HepG2 (cell line): ENCODE measurements around the gene PRR20G. TPM values are rescaled to one million over a fixed set of nuclear protein-coding genes. Genes with fewer than 3 reads are reported as not detected.

Experiments used
- ATAC-seq: fragments of 200-7000 bp; cut with Tn5 transposase; 3 replicates; pipeline ENCODE4 v1.9.1; 2020; ENCODE audit warnings: mild to moderate bottlenecking, moderate library complexity
- BruUV-seq: library from RNA; stranded (reverse); fragments of 400-500 nt; replicated peaks from 2 replicates; lab custom pipeline; 2021; lab: Mats Ljungman, UMichigan
- CTCF ChIA-PET: fragments of 300-600 bp; formaldehyde crosslinking; extraction: SDS; loops from one replicate; lab custom pipeline; 2021; ENCODE audit warnings: low total read pairs, inconsistent platforms, low intra/inter-chr PET ratio; lab: Yijun Ruan, JAX
- POLR2A ChIA-PET: fragments of 350-600 bp; sonication (Branson Sonifier 250); formaldehyde crosslinking; loops from one replicate; lab custom pipeline; 2020; ENCODE audit warnings: antibody characterized with exemption, inconsistent platforms; lab: Yijun Ruan, JAX
- DNase-seq: peaks from one replicate; pipeline ENCODE4 v3.0.0-alpha.2; 2015; ENCODE audit warnings: low spot score
- FAIRE-seq: peaks from 3 replicates; lab custom pipeline; 2011; peaks lifted over from hg19 to GRCh38; lab: Jason Lieb, UNC
- H2AFZ ChIP-seq: one replicate; pipeline ENCODE4 v1.6.1; 2011; ENCODE audit warnings: low read length, inconsistent platforms
- H3K27ac ChIP-seq: fragments of 300-600 bp; 3 replicates; pipeline ENCODE4 v1.8.0; 2011; ENCODE audit warnings: mixed run types, mild to moderate bottlenecking, mixed read lengths, low read length, inconsistent platforms; ENCODE audit not compliant: insufficient read depth; ENCODE audit errors: extremely low read length
- H3K27me3 ChIP-seq, 2 experiments: fragments of 200-600 bp in 1 of 2; 2 replicates in 1 of 2; 3 replicates in 1 of 2; pipeline versions ENCODE4 v1.6.0 to v1.8.0; 2011; ENCODE audit warnings: low read length in 2 of 2, mild to moderate bottlenecking in 2 of 2, moderate library complexity in 2 of 2, inconsistent platforms in 1 of 2; ENCODE audit not compliant: insufficient read depth in 2 of 2, control insufficient read depth in 1 of 2
- H3K36me3 ChIP-seq, 2 experiments: fragments of 200-600 bp in 1 of 2; replicated peaks in 1 of 2; 2 replicates in 1 of 2; 3 replicates in 1 of 2; pipeline versions ENCODE4 v1.5.1 to v1.8.0; 2011; ENCODE audit warnings: low read length in 2 of 2, inconsistent platforms in 1 of 2; ENCODE audit not compliant: insufficient read depth in 2 of 2, control insufficient read depth in 1 of 2
- H3K4me1 ChIP-seq: 2 replicates; pipeline ENCODE4 v1.5.1; 2012; ENCODE audit warnings: low read length, inconsistent platforms; ENCODE audit not compliant: insufficient read depth
- H3K4me2 ChIP-seq: 2 replicates; pipeline ENCODE4 v1.6.0; 2011; ENCODE audit warnings: low read depth, low read length, inconsistent platforms
- H3K4me3 ChIP-seq, 3 experiments: fragments of 200-600 bp in 1 of 3; sonication (generic), shearing (Covaris generic) in 1 of 3; replicated peaks in 1 of 3; 2 replicates each; pipeline ENCODE4 v1.5.1; 2011 to 2016; ENCODE audit warnings: low read length in 3 of 3, inconsistent platforms in 2 of 3, low read depth in 2 of 3, mild to moderate bottlenecking in 2 of 3, control low read depth in 1 of 3, mixed read lengths in 1 of 3; ENCODE audit not compliant: insufficient read depth in 1 of 3
- H3K79me2 ChIP-seq: one replicate; pipeline ENCODE4 v1.6.1; 2011; ENCODE audit warnings: low read length, inconsistent platforms; ENCODE audit not compliant: insufficient read depth
- H3K9ac ChIP-seq: 2 replicates; pipeline ENCODE4 v1.6.0; 2011; ENCODE audit warnings: mild to moderate bottlenecking, low read depth, low read length, inconsistent platforms; ENCODE audit not compliant: insufficient read depth
- H3K9me3 ChIP-seq: 2 replicates; pipeline ENCODE4 v1.5.1; 2012; ENCODE audit warnings: mild to moderate bottlenecking, low read length
- H4K20me1 ChIP-seq: 2 replicates; pipeline ENCODE4 v1.6.0; 2011; ENCODE audit warnings: inconsistent platforms, mild to moderate bottlenecking, low read length, moderate library complexity; ENCODE audit not compliant: insufficient read depth
- ATAD3A ChIP-seq: sonication (generic); formaldehyde crosslinking; IDR thresholded peaks from 2 replicates; pipeline ENCODE4 v1.4.0; 2020; ENCODE audit warnings: missing genetic modification reagents
- HMG20A ChIP-seq: IDR thresholded peaks from 2 replicates; pipeline ENCODE4 v1.6.1; 2016; ENCODE audit warnings: borderline replicate concordance
- MED13 ChIP-seq: sonication (generic); formaldehyde crosslinking; IDR thresholded peaks from 2 replicates; pipeline ENCODE4 v1.5.0; 2020; ENCODE audit warnings: missing genetic modification reagents
- NFE2 ChIP-seq: sonication (generic); formaldehyde crosslinking; IDR thresholded peaks from 2 replicates; pipeline ENCODE4 v1.4.0; 2020; ENCODE audit warnings: missing genetic modification reagents
- POLR2G ChIP-seq: fragments of 200-400 bp; formaldehyde crosslinking; IDR thresholded peaks from 2 replicates; pipeline ENCODE4 v1.6.1; 2018; ENCODE audit warnings: mild to moderate bottlenecking, low read depth, low read length, moderate library complexity
- TCF12 ChIP-seq, 2 experiments: fragments of 450-650 bp in 1 of 2; sonication (generic) in 1 of 2; formaldehyde crosslinking in 1 of 2; IDR thresholded peaks; 2 replicates each; pipeline versions ENCODE4 v1.6.1 to v1.8.0; 2017 to 2022; ENCODE audit warnings: antibody characterized with exemption in 1 of 2, mild to moderate bottlenecking in 1 of 2, missing genetic modification reagents in 1 of 2, moderate library complexity in 1 of 2
- ZFP1 ChIP-seq: IDR thresholded peaks from 2 replicates; pipeline ENCODE4 v1.6.1; 2016
- ZNF101 ChIP-seq: sonication (generic); formaldehyde crosslinking; IDR thresholded peaks from 2 replicates; pipeline ENCODE4 v1.4.0; 2020; ENCODE audit warnings: mild to moderate bottlenecking, low read depth, missing genetic modification reagents, borderline replicate concordance
- ZNF577 ChIP-seq: sonication (generic); formaldehyde crosslinking; IDR thresholded peaks from 2 replicates; pipeline ENCODE4 v1.4.0; 2020; ENCODE audit warnings: mild to moderate bottlenecking, low read depth, missing genetic modification reagents, borderline replicate concordance
- WGBS: methylation state at CpG from one replicate; pipeline ENCODE4 v1.1.6; 2017; ENCODE audit warnings: low lambda C conversion rate; 5-methylcytosine and 5-hydroxymethylcytosine counted together
- in situ Hi-C: cut with HindIII; loops from 2 replicates; pipeline ENCODE4 v1.10.0; 2017; ENCODE audit warnings: low pct_unique_long_range_greater_than_20kb; ENCODE audit not compliant: extremely low pct_ligation_motif_present
- intact Hi-C: fragments of 100-400 bp; cut with micrococcal nuclease; formaldehyde crosslinking; loops from one replicate; pipeline ENCODE4 v1.10.0; 2022; ENCODE audit not compliant: unreplicated experiment
- polyA plus RNA-seq, 8 experiments: library from polyadenylated mRNA; depleted of rRNA in 3 of 8; stranded (reverse) in 7 of 8; unstranded in 1 of 8; fragments of >200 nt; fragmentation: Illumina TruSeq in 4 of 8; extraction: Trizol in 4 of 8; gene quantifications; 2 replicates each; pipeline versions ENCODE4 v1.2.1 to v1.2.3, GENCODE V29; 2011 to 2016; ENCODE audit warnings: low read depth in 4 of 8, missing spikeins in 1 of 8, mixed read lengths in 1 of 8; ENCODE audit not compliant: insufficient read depth in 1 of 8
- total RNA-seq, 5 experiments: library from RNA; depleted of rRNA; stranded (reverse); fragments of >200 nt; fragmentation: Illumina TruSeq; extraction: Trizol; gene quantifications; 2 replicates each; pipeline ENCODE4 v1.2.3, GENCODE V29; 2016; ENCODE audit warnings: low read depth in 1 of 5
- TF ChIP-seq, protein P1 (sequence below): sonication (generic); formaldehyde crosslinking; IDR thresholded peaks from 2 replicates; pipeline ENCODE4 v1.4.0; 2020; ENCODE audit warnings: mild to moderate bottlenecking, missing genetic modification reagents, borderline replicate concordance
- TF ChIP-seq, protein P2 (sequence below): sonication (generic); formaldehyde crosslinking; IDR thresholded peaks from 2 replicates; pipeline ENCODE4 v1.4.0; 2020; ENCODE audit warnings: missing genetic modification reagents, mild to moderate bottlenecking, borderline replicate concordance

The PRR20G gene
- total and polyA plus RNA-seq, 2 of the 13 experiments (the other 11 are each of a cell fraction or from before 2014, with no cell fraction given), result not detected

DNA sequence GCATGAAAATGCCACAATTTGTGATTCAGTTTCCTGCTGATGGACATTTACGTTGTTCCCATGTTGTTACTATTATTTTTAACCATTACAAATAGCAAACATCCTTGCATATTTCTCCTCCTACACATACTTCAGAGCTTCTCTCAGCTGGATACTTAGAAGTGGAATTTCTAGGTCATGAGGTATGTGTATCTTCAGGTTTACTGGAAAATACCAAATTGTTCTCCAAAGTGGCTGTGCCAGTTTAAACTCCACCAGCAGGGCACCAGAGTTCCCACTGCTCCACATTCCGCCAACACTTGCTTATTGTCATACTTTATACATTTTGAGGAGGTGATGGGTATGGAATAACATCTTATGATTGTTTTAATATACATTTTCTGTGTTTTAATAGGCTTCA lies 49.2 kb downstream of the PRR20G start:
- Histone ChIP-seq H4K20me1 (no peaks in the 10 kb centered on the region; the same call in 1 of the 2 replicates), H3K9me3 (no peaks in the 10 kb centered on the region), H3K4me3 (no peak overlapping the region), H3K4me2 (no peak overlapping the region), H3K36me3 (no peaks in the 10 kb centered on the region), H3K27ac (no peak overlapping the region), H3K9ac (no peak overlapping the region), H2AFZ (no peak overlapping the region), H3K4me1 (no peaks in the 10 kb centered on the region), H3K79me2 (no peaks in the 10 kb centered on the region), H3K27me3 (no peaks in the 10 kb centered on the region; a peak in 1 of 5 replicates)
- TF ChIP-seq ZNF577 (CRISPR knock-in tag), result no peak
- TF ChIP-seq, protein P1, sequence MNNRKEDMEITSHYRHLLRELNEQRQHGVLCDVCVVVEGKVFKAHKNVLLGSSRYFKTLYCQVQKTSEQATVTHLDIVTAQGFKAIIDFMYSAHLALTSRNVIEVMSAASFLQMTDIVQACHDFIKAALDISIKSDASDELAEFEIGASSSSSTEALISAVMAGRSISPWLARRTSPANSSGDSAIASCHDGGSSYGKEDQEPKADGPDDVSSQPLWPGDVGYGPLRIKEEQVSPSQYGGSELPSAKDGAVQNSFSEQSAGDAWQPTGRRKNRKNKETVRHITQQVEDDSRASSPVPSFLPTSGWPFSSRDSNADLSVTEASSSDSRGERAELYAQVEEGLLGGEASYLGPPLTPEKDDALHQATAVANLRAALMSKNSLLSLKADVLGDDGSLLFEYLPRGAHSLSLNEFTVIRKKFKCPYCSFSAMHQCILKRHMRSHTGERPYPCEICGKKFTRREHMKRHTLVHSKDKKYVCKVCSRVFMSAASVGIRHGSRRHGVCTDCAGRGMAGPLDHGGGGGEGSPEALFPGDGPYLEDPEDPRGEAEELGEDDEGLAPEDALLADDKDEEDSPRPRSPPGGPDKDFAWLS (CRISPR knock-in tag), result no peak
- FAIRE-seq (no peak), ATAC-seq (no peak), DNase-seq (no peak)
- intact Hi-C loops, result no loop called here
- WGBS, result 0% methylated on average over 2 of the region's 2 CpGs
- ChIA-PET POLR2A (no interaction called here), CTCF (no interaction called here)
- in situ Hi-C loops, result no loop called here
- BruUV-seq, result no TSS peak

DNA sequence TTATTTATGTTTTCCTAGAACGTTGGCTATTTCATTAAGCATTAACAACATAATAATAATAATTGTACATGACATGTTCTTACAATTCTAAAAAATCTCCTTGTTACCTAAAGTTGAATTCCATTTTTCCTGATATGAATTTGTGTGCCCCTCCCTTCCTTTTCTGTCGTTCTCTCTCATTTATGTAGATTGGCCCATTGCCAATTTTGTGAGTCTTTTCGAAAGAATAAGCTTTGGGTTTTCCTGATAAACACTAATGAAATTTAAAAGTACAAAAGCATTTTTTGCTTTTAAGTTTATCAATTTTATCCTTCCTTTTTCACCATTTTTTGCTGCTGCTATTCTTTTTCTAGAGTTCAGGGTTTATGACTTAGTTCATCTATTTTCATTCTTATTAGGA lies 50.0 kb downstream of the PRR20G start:
- ATAC-seq (no peak), DNase-seq (no peak), FAIRE-seq (no peak)
- ChIA-PET CTCF (no interaction called here), POLR2A (no interaction called here)
- Histone ChIP-seq H3K36me3 (no peaks in the 10 kb centered on the region), H3K27me3 (no peaks in the 10 kb centered on the region; a peak in 1 of 5 replicates), H3K9me3 (no peaks in the 10 kb centered on the region), H3K79me2 (no peaks in the 10 kb centered on the region), H3K4me3 (no peak overlapping the region), H4K20me1 (no peaks in the 10 kb centered on the region; the same call in 1 of the 2 replicates), H3K4me1 (no peaks in the 10 kb centered on the region), H3K4me2 (no peak overlapping the region), H2AFZ (no peak overlapping the region), H3K9ac (no peak overlapping the region), H3K27ac (no peak overlapping the region)
- WGBS, result 2% methylated on average over 3 of the region's 3 CpGs
- intact Hi-C loops, result no loop called here
- BruUV-seq, result no TSS peak
- in situ Hi-C loops, result no loop called here
- no peak for TF ChIP-seq ATAD3A (CRISPR knock-in tag)
- TF ChIP-seq HMG20A, result no peak
- TF ChIP-seq ZFP1 (CRISPR knock-in tag), result no peak
- TF ChIP-seq MED13 (CRISPR knock-in tag), result no peak
- no peak for TF ChIP-seq POLR2G
- no peak for TF ChIP-seq TCF12 (IDR thresholded peaks at IDR 0.05)
- no peak for TF ChIP-seq TCF12 (CRISPR knock-in tag; IDR thresholded peaks at IDR 0.05)
- TF ChIP-seq ZNF101 (CRISPR knock-in tag), result no peak
- no peak for TF ChIP-seq NFE2 (CRISPR knock-in tag)
- TF ChIP-seq, protein P2, sequence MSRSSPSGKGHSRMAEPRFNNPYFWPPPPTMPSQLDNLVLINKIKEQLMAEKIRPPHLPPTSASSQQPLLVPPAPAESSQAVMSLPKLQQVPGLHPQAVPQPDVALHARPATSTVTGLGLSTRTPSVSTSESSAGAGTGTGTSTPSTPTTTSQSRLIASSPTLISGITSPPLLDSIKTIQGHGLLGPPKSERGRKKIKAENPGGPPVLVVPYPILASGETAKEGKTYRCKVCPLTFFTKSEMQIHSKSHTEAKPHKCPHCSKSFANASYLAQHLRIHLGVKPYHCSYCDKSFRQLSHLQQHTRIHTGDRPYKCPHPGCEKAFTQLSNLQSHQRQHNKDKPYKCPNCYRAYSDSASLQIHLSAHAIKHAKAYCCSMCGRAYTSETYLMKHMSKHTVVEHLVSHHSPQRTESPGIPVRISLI (CRISPR knock-in tag), result no peak
